PC-9 (cell line): ENCODE data around the gene GLB1L2.

Experiments
- EZH2 ChIP-seq: fragments of 200-600 bp; sonication (generic); IDR thresholded peaks from 2 replicates; pipeline ENCODE4 v1.8.0; 2017; ENCODE audit warnings: antibody characterized with exemption, low read depth
- TF ChIP-seq, protein P1 (sequence below): fragments of 200-600 bp; sonication (generic); conservative IDR thresholded peaks from 2 replicates; pipeline ENCODE4 v1.6.1; 2017; ENCODE audit warnings: mixed run types, antibody characterized with exemption, mild to moderate bottlenecking, moderate library complexity

DNA sequence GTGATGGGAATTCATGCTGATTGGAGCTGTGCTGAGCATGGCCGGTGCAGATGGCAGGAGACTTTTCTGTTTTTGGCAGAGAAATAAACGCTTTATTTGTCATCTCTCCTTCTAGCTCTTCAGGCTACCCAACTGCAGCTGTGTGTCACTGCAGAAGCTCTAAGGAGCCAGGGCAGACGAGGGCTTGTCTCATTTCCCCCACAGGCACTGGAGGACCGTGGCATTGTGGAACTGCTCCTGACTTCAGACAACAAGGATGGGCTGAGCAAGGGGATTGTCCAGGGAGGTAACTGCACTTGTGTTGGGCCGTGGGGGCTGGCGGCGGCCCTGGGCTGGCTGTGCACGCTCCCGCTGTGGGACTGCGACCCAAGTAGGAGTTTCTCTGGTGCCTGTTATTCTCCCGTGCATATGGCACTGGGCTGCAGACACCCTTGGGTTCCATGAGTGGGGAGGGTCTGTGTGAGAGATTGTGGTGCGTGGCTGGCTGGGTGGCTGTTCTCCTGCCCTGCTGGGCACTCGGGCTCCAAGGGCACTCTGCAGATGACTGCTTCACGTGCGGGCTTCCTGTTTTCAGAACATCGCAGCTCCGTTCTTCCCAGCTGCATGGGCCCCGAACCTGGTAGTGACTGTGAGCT, 27.2 kb downstream of the GLB1L2 start:
- TF ChIP-seq, protein P1, sequence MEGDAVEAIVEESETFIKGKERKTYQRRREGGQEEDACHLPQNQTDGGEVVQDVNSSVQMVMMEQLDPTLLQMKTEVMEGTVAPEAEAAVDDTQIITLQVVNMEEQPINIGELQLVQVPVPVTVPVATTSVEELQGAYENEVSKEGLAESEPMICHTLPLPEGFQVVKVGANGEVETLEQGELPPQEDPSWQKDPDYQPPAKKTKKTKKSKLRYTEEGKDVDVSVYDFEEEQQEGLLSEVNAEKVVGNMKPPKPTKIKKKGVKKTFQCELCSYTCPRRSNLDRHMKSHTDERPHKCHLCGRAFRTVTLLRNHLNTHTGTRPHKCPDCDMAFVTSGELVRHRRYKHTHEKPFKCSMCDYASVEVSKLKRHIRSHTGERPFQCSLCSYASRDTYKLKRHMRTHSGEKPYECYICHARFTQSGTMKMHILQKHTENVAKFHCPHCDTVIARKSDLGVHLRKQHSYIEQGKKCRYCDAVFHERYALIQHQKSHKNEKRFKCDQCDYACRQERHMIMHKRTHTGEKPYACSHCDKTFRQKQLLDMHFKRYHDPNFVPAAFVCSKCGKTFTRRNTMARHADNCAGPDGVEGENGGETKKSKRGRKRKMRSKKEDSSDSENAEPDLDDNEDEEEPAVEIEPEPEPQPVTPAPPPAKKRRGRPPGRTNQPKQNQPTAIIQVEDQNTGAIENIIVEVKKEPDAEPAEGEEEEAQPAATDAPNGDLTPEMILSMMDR = no peak
- no peak for TF ChIP-seq EZH2
